NAMALWA (cell line): ENCODE data around the gene TRIM25.
A peak's percentile ranks its signal among the peaks of the same experiment; 100 is the strongest.

Experiments used
- DNase-seq: peaks from one replicate; pipeline ENCODE4 v3.0.0-alpha.2; 2015; ENCODE audit warnings: low spot score

TRIM25 gene

DNA sequence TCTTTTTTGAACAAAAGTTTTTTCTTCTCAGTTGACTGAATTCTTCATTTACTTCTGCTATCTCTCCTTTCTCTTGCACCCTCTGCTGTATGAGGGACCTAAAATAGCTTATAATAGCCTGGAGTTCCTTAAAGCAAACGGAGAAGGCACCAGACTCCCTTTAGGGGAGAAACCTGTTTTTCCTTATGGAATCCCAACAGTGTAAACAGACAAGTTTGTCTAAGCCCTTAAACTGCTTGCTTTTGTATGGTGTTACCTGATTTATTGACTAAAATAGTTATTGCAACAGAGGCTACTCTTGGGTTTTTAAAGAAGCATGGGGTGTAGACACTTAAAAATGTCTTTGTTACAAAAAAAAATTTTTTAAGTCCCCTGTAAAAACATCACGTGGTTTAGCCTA lies 12.9 kb upstream of the TRIM25 start:
- no peak for DNase-seq

DNA sequence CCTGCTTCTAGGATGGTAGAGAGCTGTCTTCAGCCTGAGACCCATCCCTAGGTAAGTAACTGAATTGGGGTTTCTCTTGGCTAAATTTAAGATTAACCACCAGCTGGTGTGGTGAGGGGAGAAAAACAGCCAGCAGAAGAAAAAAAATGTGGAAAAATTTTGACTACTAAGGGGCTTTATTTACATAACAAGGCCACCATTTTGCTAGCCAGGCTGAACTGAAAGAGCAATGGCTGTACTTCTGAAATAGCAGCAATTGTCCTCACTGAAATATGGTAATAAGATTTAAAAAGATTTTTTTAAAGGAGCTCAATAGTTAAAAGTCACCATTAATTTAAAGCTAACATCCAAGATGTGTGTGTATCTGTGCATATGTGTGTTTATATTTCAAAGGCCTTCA lies 12.4 kb upstream of the TRIM25 start:
- DNase-seq, result no peak

DNA sequence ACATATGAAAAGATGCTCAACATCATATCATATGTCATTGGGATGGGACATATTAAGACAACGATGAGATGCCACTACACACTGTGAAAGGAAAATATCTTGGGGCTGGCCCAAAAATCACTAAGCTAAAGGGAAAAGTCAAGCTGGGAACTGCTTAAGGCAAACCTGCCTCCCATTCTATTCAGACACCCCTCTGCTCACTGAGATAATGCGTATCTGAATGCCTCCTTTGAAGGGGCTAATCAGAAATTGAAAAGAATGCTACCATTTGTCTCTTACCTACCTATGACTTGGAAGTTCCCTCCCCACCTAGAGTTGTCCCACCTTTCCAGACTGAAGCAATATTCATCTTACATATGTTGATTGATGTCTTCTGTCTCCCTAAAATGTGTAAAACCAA lies 11.2 kb upstream of the TRIM25 start:
- no peak for DNase-seq

DNA sequence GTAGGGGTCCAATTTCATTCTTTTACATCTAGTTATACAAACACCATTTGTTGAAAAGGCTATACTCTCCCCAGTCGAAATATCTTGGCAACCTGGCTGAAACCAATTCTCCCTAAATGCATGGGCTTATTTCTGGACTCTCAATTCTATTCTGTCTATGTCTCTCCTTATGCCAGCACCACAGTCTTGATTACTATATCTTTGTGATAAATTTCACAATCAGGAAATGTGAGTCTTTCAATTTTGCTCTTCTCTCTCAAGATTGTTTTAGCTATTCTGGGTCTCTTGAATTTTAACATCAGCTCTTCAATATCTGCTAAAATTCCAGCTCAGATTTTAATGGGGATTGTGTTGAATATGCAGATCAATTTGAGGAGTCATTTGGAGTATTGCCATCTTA lies 5.9 kb upstream of the TRIM25 start:
- DNase-seq, result no peak

DNA sequence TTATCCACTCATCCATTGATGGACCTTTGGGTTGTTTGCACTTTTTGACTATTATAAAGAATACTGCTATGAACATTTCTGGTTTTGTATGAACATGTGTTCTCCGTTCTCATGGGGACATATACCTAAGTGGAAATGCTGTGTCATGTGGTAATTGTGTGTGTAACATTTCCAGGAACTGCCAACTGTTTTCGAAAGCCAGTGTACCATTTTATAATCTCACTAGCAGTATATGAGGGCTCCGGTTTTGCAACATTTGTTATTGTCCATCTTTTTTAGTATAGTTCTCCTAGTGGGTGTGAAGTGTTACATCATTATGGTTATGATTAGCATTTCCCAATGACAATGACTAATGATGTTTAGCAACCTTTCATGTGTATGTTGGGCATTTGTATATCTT lies 5.1 kb upstream of the TRIM25 start:
- DNase-seq, result no peak

GRCh38 chr17:56917559-56918296 lies 3.9 kb upstream of the TRIM25 start:
- DNase-seq, result no peak

DNA sequence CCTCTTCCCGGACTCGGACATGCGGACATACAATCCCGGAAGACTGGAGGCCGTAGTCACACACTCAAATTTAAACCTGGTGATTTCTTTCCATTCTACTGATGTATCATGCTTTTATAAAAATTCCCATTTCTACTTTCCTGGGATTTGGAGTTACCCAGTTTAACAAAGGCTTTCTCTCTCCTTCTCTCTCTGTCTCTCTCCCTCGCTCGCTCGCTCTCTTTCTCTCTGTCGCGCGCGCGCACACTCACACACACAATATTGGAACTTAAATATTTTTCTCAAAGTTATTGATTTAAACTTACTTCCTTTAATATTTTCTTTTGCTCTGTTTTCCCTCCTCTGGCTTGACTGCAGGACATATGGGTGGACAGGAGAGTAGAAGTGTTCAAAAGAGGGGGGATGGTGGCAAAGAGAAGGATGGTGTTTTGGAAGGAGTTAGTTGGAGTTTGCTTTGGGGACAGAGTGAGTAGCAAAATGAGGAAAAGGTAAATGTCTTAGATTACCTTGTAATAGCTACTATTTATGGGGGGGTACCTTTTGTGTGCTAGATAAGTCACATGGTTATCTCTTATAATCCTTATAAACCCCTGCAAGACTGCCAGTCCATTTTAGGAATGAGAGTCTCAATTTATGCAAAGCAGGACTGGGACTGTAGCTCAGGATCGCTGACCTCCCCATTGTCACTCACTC lies 878 bp upstream of the TRIM25 start:
- no peak for DNase-seq

DNA sequence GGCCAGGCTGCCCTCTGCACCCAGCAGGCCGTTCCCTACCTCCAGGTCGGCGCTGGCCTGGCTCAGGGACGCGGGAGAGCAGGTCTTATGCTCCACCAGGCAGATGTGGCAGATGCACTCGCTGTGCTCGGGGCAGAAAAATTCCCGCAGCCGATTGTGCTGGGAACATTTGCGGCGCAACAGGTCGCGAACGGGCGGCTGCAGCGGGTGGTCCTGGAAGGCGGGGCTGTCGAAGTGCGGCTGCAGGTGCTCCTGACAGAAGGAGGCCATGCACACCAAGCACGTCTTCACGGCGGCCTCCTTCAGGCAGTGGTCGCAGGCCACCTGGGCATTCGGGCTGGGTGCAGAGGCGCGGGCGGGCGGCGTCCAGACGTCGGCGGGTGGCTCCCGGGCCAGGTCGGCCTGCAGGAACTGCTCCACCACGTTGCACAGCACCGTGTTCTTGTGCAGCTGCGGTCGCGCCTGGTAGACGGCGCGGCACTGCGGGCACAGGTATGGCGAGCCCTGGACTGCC lies 439 bp downstream of the TRIM25 start:
- no peak for DNase-seq

GRCh38 chr17:56913000-56913311 lies 893 bp downstream of the TRIM25 start:
- DNase-seq, result peak; percentile 25

DNA sequence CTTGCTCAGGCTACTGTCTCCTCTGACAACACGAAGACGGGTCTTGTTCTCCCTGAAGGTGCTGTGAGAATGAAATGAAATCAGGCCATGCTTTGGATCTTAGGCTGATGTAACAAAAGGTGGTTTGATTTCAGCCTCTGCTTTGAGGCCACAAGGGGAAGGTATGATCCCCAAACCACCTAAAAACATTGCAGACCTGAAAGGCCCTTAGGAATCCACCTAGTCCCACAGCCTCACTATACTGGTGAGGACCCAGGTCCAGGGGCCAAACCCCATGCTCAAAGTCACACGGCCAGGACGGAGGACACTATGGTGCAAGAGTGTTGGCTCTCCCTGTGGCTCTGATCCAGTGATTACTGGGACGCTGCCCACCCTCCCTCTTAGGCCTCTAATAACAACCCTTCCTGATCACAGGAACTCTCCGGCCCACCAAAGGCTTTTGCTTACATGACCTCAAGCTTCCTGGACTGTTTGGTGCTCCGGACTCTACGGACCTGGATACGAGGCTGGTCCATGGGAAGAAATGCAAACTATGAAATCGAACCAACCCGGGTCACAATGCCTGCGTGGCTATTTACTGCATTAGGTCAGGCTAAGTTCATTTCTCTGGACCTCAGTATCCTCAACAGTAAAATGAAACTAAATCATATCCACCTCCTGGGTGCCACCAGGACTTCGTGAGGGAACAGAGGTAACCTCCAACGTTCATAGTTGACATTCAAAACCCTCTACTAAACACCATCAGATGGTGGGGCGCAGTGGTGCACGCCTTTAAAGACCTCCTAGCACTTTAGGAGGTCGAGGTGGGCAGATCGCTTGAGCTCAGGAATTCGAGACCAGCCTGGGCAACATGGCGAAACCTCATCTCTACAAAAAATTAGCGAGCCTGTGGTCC lies 1.5 kb downstream of the TRIM25 start:
- peak; percentile 41 for DNase-seq

DNA sequence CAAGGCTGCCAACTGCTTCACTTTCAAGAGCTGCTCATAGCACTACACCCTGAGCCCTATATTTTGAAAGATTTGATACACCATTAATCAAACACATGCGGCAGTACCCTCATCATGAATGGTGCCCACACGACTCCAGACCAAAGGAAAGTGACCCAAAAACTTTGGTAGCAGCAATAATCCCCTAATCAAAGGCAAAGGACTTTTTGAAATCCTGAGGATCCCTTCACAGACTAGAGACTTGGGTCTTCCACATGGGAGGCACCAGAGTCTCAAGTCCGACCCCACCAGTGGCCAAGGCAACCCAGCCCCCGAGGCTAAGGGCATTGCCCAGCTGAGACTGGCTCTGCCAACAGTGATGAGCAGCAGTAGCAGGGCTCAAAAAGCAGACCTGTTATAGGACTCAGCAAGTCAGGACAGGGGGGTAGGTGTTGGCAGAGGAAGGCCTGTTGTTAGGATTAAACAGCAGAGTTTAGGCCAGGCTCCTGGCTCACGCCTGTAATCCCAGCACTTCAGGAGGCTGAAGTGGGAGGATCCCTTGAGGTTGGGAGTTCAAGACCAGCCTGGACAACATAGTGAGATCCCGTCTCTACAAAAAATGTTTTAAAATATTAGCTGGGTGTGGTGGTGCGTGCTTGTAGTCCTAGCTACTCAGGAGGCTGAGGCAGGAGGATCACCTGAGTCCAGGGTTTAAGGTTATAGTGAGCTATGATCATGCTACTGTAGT lies 3.2 kb downstream of the TRIM25 start:
- DNase-seq, result no peak

DNA sequence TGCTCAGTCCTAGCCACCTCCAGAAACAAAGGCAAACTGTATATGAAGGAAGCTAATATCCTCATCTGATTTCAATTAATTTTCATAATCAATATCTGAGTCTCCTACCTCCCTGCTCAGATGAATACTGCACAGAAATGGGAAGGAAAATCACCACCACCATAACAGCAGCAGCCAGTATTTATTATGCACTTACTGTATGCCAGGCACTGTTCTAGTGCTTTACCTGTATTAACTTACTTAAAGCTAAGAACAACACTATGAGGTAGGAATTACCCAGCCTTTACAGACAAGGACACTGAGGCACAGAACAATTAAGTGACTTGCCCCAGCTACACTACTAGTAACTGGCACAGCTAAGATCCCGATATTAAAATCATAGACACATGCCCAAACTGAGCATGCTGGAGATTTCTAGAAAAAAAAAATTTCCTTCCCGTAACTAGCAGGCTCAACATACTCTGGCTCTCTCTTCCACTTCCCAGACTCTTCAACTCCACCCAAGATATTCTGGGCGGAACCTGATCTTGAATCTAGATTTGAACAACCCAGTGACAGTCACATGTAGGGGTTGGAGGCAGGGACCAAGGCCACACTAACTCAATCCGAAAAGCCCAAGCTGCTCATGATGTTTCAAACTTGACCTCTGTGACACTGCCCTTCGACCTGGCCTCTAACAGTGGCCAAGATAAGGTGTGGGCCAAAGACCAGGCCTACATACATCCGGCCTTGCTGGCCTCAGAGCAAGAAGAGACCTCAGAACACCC lies 3.9 kb downstream of the TRIM25 start:
- DNase-seq, result no peak

- DNase-seq, result peak; percentile 85
Observed at GRCh38 chr17:56908001-56908542, 5.8 kb downstream of the TRIM25 start.

DNA sequence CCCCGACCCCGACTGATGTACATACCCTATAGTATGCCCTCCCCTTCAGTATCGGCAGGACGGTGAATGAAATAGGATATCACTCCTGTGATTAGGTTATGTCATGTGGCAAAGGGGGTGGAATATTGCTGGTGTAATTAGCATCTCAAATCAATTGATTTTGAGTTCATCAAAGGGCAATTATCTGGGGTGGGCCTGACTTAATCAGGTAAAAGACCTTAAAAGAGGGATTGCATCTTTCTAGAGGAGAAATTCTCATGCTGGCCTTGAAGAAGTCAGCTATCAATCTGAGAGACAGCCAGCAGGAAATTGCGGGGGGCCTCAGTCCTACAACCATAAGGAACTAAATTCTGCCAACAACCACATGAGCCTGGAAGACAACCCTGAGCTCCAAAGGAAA lies 10.3 kb downstream of the TRIM25 start:
- no peak for DNase-seq

- DNase-seq, result no peak
Observed at GRCh38 chr17:56902348-56902747, 11.5 kb downstream of the TRIM25 start.

- no peak for DNase-seq
Observed at GRCh38 chr17:56899403-56899802, 14.4 kb downstream of the TRIM25 start.

DNA sequence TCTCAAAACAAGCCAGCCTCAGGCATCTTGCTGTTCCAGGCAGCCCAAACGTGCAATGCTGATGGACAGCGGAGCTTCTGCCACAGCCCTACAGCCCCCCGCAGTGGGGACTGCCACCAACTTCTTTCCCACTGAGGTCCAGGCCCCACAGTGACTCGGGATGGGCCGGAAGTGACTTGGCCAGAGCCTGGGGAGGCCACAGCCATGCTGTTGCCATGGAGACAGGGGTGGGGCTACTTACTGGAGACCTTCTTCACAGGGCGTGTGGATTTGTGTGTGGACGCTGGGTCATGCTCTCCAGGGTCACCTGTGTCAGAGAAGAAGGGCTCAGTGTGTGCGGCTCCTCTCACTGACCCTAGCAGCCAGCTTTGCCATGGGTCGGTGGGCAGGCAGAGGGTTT lies 15.0 kb downstream of the TRIM25 start:
- no peak for DNase-seq

DNA sequence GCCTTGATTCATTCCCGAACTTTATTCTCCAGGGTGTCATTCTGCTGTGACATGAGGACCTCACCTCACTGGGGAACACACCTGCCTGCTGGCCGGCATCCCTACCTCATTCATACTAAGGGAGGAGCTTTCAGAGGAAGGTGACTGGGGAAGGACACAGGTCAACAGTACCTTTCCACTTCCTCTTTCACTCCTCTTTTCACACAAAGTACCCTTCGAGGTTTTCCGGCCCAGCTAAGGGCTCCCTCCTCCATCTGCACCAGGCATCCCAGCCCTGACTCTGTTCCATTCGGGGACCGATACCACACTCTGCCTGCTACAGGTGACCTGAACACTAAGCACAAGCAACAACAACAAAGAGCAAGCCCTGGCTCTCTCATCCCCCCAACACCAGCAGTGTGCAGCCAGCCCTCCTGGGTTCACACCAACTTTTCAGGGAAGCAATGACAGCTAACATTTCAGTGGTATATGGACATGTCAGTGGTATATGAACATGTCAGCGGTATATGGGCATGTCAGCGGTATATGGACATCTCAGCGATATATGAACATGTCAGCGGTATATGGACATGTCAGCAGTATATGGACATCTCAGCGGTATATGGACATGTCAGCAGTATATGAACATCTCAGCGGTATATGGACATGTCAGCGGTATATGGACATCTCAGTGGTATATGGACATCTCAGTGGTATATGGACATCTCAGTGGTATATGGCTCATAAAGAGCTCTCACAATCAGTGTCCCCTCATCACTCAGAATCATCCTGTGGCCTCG lies 16.0 kb downstream of the TRIM25 start:
- peak; percentile 46 for DNase-seq

DNA sequence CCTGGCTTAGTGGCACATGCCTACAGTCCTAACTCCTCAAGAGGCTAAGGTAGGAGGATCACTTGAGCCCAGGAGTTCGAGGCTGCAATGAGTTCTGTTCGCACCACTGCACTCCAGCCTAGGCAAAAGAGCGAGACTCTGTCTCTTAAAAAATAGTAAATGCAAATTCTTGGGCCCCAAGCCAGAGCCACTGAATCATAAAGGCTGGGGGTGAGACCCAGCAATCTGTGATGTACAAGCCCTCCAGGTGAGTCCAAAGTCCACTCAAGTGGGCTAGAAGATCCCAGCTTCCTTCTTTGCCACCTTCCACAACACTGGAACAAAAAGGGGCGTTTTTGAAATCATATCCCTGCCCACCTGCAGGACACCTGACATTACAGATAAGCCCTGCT lies 16.9 kb downstream of the TRIM25 start:
- peak; percentile 68 for DNase-seq
